Aorta (tissue), 5 donors: ENCODE measurements around the gene LZTS2. TPM values are rescaled to one million over a fixed set of nuclear protein-coding genes. Genes with fewer than 3 reads are reported as not detected.

Experiments used
- ATAC-seq: fragments of 200-7000 bp; cut with Tn5 transposase; one replicate; pipeline ENCODE4 v1.9.1; 2022; ENCODE audit warnings: moderate library complexity; ENCODE audit not compliant: low FRiP score
- DNase-seq, 2 donors: peaks; one replicate each; pipeline ENCODE4 v3.0.0-alpha.2; 2020
- H3K27ac ChIP-seq, 2 donors: one replicate each; pipeline ENCODE4 v1.5.1; 2013; ENCODE audit warnings: low read length in 2 of 2, mild to moderate bottlenecking in 2 of 2, moderate library complexity in 2 of 2, control low read depth in 1 of 2, inconsistent platforms in 1 of 2, low read depth in 1 of 2
- H3K27me3 ChIP-seq, 2 donors: one replicate each; pipeline ENCODE4 v1.6.1; 2013; ENCODE audit warnings: control low read depth in 1 of 2, low read length in 1 of 2, mild to moderate bottlenecking in 1 of 2, moderate library complexity in 1 of 2; ENCODE audit not compliant: insufficient read depth in 2 of 2, control insufficient read depth in 1 of 2
- H3K36me3 ChIP-seq, 2 donors: one replicate each; pipeline ENCODE4 v1.6.1; 2013; ENCODE audit warnings: control low read depth in 1 of 2, low read length in 1 of 2, mild to moderate bottlenecking in 1 of 2; ENCODE audit not compliant: insufficient read depth in 2 of 2, control insufficient read depth in 1 of 2
- H3K4me1 ChIP-seq, 2 donors: one replicate each; pipeline ENCODE4 v1.6.1; 2013; ENCODE audit warnings: low read length in 2 of 2, control low read depth in 1 of 2, mild to moderate bottlenecking in 1 of 2, moderate library complexity in 1 of 2; ENCODE audit not compliant: insufficient read depth in 2 of 2, control insufficient read depth in 1 of 2
- H3K4me3 ChIP-seq, 2 donors: one replicate each; pipeline ENCODE4 v1.5.1; 2013; ENCODE audit warnings: low read length in 2 of 2, control low read depth in 1 of 2, mild to moderate bottlenecking in 1 of 2
- H3K9me3 ChIP-seq: one replicate; pipeline ENCODE4 v1.6.1; 2013; ENCODE audit warnings: mild to moderate bottlenecking, low read length; ENCODE audit not compliant: control insufficient read depth
- WGBS, 2 donors: extraction: QIAGEN DNeasy Blood & Tissue Kit; methylation state at CpG; one replicate each; pipeline ENCODE4 v1.1.7; 2013; 5-methylcytosine and 5-hydroxymethylcytosine counted together
- intact Hi-C, 2 donors: fragments of 100-400 bp; cut with DNase I; formaldehyde crosslinking; loops; one replicate each; pipeline versions ENCODE4 v1.14.2 to v1.15.0; 2022
- polyA plus RNA-seq, 2 donors: library from polyadenylated mRNA; stranded (reverse); fragments of 200-250 nt; gene quantifications; one replicate each; pipeline ENCODE4 v1.2.3, GENCODE V29; 2013
- total RNA-seq, 2 donors: library from RNA; stranded (reverse); fragmentation: NEBNext Ultra II Directional; extraction: Animal tissue kit (Norgen Biotek cat#: 25700); gene quantifications; one replicate each; pipeline ENCODE4 v1.2.1, GENCODE V29; 2021
- donor health status: healthy with polysubstance abuse.
- donor health status: Bipolar disorder and iron deficiency.
- donor health status: DM: no; HTN: no; CAD: no.
- donor health status: DM: no; HTN: no; CAD: no.
- donor health status: DM: yes; HTN: yes; CAD: no.

Gene LZTS2
- total and polyA plus RNA-seq, 4 donors = 38.3 to 108 (median 94.6) TPM

DNA sequence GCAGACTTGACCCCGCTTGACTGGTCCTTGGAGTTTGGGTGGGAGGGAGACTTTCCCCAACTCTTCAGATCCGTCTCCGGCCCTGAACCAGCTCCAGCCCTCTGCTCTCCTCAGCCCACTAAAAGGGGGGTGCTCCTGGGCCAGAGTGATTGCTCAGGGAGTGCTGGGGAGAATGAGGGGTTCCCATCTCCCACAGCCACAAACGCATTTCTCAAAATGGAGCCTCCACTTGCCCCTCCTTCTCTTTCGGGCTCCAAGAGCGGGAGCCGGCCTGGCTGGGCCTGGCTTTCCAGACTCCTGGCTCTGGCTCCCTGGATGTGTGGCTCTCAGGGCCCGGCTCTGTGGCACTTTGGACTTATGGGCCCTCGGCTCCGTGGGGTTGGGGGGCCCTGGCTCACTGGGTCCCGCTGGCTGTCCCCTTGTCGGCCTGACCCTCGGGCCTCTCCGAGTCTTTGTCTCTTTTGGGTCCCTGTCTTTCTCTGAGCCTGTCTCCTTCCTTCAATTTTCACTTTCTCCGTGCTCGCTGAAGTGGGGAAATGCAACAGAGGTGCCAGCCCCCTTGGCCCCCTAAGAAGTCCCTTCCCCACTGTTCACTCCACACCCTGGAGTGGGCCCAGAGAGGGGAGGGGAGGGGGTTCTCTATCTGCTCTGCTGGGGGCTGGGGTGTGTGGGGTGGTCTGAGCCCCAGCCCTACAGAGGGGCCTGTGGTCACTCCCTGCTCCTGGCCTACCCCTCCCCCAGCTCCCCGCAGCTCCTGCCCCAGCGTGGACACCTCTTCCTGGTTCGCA is 713 bp downstream of the LZTS2 start:
- intact Hi-C loops = no loop called here
- Histone ChIP-seq H3K4me3 (peak overlapping the region; percentile 69), H3K36me3 (peaks cover 0 to 2% of the 10 kb centered on the region in 2 donors), H3K27ac (peak overlapping the region; percentile 85 to 89), H3K27me3 (no peaks in the 10 kb centered on the region), H3K9me3 (no peaks in the 10 kb centered on the region), H3K4me1 (no peaks in the 10 kb centered on the region)
- ATAC-seq (no peak), DNase-seq (peak in 1 of 2 donors; percentile 65)
- WGBS, 2 donors = 2 to 4% methylated on average over 19 of the region's 19 CpGs

DNA sequence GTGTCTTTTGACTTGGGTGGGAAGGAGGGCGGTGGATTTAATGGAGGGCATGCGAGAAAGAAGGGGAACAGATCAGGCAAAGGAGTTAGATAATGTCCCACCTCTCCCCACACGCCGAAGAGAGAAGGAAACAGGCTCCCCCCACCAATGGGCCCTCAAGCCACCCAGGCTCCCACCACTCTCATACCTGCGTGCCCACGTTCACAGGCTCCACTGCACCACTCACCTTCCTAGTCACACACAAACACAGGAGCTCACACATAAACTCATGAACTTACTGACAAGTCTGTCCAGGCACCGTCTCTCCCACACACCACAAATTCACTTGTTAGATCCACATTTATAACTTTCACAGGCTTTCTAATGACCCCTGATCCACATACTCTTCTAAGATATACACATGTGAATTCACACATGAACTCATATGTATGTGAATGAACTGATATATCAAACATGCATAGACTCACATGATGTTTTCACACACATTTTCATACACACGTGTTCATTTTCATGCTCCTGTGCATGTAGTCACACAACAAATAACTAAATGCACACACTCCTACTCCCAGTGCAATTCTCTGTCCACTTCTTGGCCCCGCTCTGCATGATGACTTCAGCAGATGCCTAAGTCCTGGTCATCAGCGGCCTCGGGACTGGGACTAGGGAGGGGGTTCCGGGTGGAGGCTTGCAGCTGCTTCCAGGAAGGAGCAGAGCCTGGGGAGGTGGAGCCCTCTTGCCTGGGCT is 1.5 kb downstream of the LZTS2 start:
- ATAC-seq = peak; percentile 58
- intact Hi-C loops = no loop called here
- whole genome bisulfite sequencing, 2 donors = 10 to 14% methylated on average over 11 to 12 of the region's 12 CpGs
- Histone ChIP-seq H3K9me3 (no peaks in the 10 kb centered on the region), H3K36me3 (peaks cover 0 to 2% of the 10 kb centered on the region in 2 donors), H3K4me1 (no peaks in the 10 kb centered on the region), H3K27ac (peak overlapping the region; percentile 85 to 90), H3K4me3 (peak overlapping the region; percentile 69), H3K27me3 (no peaks in the 10 kb centered on the region)
- peak; percentile 95 to 96 for DNase-seq

DNA sequence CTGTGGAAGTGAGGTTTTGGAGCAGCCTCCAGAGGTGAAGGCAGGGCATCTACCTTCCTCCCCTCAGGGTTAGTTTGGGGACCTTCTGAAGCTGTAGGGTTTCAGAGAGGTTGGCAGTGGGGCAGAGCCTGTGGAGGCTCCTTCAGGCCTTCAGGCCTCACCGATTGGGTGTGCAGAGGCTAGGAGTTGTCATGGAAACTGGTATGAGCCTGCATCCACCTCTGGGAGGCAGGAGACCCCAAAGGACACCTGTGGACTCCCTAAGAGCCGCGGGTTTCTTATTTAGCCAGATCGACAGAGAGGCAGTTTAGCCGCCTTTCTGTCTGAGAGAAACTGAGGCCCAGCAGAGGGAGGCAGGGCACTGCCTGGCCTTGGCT is 2.0 kb downstream of the LZTS2 start:
- Histone ChIP-seq H3K4me3 (no peak overlapping the region), H3K27me3 (no peaks in the 10 kb centered on the region), H3K36me3 (peaks cover 0 to 5% of the 10 kb centered on the region in 2 donors), H3K4me1 (no peaks in the 10 kb centered on the region), H3K27ac (peak overlapping the region; percentile 71 to 90), H3K9me3 (no peaks in the 10 kb centered on the region)
- intact Hi-C loops = no loop called here
- DNase-seq (no peak), ATAC-seq (no peak)
- 44 to 47% methylated on average over 5 of the region's 5 CpGs for WGBS, 2 donors

DNA sequence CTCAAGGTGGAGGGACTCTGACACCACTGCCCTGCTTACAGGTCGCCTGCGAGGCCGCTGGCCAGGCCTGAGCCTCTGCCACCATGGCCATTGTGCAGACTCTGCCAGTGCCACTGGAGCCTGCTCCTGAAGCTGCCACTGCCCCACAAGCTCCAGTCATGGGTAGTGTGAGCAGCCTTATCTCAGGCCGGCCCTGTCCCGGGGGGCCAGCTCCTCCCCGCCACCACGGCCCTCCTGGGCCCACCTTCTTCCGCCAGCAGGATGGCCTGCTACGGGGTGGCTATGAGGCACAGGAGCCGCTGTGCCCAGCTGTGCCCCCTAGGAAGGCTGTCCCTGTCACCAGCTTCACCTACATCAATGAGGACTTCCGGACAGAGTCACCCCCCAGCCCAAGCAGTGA is 2.8 kb downstream of the LZTS2 start:
- Histone ChIP-seq H3K36me3 (peaks cover 0 to 5% of the 10 kb centered on the region in 2 donors), H3K27me3 (no peaks in the 10 kb centered on the region), H3K9me3 (no peaks in the 10 kb centered on the region), H3K27ac (peak overlapping the region; percentile 3 to 90), H3K4me1 (no peaks in the 10 kb centered on the region), H3K4me3 (no peak overlapping the region)
- intact Hi-C loops = no loop called here
- no peak for ATAC-seq
- 48 to 55% methylated on average over 11 of the region's 11 CpGs for WGBS, 2 donors
- DNase-seq = no peak

DNA sequence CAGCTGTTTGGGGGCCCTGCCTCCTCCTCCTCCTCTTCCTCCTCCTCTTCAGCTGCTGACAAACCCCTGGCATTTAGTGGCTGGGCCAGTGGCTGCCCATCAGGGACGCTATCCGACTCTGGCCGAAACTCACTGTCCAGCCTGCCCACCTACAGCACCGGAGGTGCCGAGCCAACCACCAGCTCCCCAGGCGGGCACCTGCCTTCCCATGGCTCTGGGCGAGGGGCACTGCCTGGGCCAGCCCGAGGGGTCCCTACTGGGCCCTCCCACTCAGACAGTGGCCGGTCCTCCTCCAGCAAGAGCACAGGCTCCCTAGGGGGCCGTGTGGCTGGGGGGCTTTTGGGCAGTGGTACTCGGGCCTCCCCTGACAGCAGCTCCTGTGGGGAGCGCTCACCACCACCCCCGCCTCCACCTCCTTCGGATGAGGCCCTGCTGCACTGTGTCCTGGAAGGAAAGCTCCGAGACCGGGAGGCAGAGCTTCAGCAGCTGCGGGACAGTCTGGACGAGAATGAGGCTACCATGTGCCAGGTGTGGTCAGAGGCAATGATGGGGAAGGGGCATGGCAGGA is 4.1 kb downstream of the LZTS2 start:
- intact Hi-C loops = no loop called here
- no peak overlapping the region for H3K27ac ChIP-seq
- DNase-seq (no peak), ATAC-seq (no peak)
- H3K36me3 ChIP-seq = peaks cover 0 to 5% of the 10 kb centered on the region in 2 donors
- H3K4me1 ChIP-seq = no peaks in the 10 kb centered on the region
- 81 to 83% methylated on average over 16 to 18 of the region's 18 CpGs for WGBS, 2 donors
- no peak overlapping the region for H3K4me3 ChIP-seq
- H3K9me3 ChIP-seq = no peaks in the 10 kb centered on the region
- H3K27me3 ChIP-seq = no peaks in the 10 kb centered on the region

DNA sequence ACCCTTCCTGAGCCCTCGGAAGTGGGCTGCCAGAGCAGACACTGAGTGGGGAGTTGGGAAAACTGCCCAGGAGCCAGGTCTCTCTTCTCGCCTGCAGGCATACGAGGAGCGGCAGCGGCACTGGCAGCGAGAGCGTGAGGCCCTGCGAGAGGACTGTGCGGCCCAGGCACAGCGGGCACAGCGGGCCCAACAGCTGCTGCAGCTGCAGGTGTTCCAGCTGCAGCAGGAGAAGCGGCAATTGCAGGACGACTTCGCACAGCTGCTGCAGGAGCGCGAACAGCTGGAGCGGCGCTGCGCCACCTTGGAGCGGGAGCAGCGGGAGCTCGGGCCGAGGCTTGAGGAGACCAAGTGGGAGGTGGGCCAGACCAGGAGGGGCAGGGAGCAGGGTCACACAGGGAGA is 5.8 kb downstream of the LZTS2 start:
- DNase-seq = no peak
- intact Hi-C loops = no loop called here
- WGBS, 2 donors = 86 to 88% methylated on average over 23 of the region's 23 CpGs
- Histone ChIP-seq H3K27me3 (no peaks in the 10 kb centered on the region), H3K4me3 (no peak overlapping the region), H3K27ac (no peak overlapping the region), H3K9me3 (no peaks in the 10 kb centered on the region), H3K4me1 (no peaks in the 10 kb centered on the region), H3K36me3 (peaks cover 0 to 5% of the 10 kb centered on the region in 2 donors)
- no peak for ATAC-seq

DNA sequence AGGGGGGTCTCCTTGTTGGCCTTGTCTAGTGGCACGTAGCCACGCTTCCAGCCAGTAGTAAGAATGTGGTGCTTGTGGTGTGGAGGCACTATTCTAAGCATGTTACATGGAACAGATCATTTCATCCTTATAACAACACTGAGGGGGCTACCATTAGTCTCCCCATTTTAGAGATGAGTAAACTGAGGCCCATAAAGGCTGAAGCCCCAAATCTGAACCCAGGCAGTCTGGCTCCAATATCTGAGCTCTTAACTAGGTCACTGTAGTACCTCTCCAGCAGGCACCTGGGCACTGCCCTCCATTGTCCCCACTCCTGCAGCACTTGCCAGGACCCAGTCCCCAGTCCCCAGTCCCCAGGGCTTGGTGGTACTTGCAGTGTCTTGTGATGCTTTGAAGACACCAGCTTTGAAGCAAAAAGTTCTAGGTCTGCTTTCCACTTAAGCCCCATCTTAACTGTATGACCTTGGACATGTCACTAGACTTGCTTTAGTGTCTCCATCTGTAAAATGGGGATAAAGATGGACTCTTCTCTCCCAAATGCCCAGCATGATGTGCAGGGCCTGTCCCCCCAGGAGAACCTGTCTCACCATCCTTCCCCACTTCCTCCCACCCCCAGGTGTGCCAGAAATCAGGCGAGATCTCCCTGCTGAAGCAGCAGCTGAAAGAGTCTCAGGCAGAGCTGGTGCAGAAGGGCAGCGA is 6.4 kb downstream of the LZTS2 start:
- H3K36me3 ChIP-seq = peaks cover 0 to 5% of the 10 kb centered on the region in 2 donors
- no peaks in the 10 kb centered on the region for H3K4me1 ChIP-seq
- ATAC-seq (no peak), DNase-seq (no peak)
- whole genome bisulfite sequencing, 2 donors = 87 to 89% methylated on average over 4 of the region's 4 CpGs
- H3K27ac ChIP-seq = no peak overlapping the region
- no peaks in the 10 kb centered on the region for H3K9me3 ChIP-seq
- intact Hi-C loops = no loop called here
- H3K27me3 ChIP-seq = no peaks in the 10 kb centered on the region
- no peak overlapping the region for H3K4me3 ChIP-seq

DNA sequence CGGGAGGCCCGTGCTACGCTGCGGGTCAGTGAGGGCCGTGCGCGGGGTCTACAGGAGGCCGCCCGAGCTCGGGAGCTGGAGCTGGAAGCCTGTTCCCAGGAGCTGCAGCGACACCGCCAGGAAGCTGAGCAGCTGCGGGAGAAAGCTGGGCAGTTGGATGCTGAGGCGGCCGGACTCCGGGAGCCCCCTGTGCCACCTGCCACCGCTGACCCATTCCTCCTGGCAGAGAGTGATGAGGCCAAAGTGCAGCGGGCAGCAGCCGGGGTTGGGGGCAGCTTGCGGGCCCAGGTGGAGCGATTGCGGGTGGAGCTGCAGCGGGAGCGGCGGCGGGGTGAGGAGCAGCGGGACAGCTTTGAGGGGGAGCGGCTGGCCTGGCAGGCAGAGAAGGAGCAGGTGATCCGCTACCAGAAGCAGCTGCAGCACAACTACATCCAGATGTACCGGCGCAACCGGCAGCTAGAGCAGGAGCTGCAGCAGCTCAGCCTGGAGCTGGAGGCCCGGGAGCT is 7.0 kb downstream of the LZTS2 start:
- Histone ChIP-seq H3K4me3 (no peak overlapping the region), H3K4me1 (no peaks in the 10 kb centered on the region), H3K27me3 (no peaks in the 10 kb centered on the region), H3K36me3 (peaks cover 0 to 5% of the 10 kb centered on the region in 2 donors), H3K9me3 (no peaks in the 10 kb centered on the region), H3K27ac (no peak overlapping the region)
- intact Hi-C loops = no loop called here
- ATAC-seq (no peak), DNase-seq (peak in 1 of 2 donors; percentile 77)
- WGBS, 2 donors = 81 to 83% methylated on average over 33 of the region's 33 CpGs
